Calu3 (cell line): ENCODE data around the gene STPG4. TPM values are rescaled to one million over a fixed set of nuclear protein-coding genes. Genes with fewer than 3 reads are reported as not detected.

ENCODE experiments used
- Bru-seq: library from RNA; stranded (reverse); fragments of 400-500 nt; gene quantifications from one replicate; lab custom pipeline; 2021; lab: Mats Ljungman, UMichigan
- BruChase-seq, 2 experiments: library from RNA; stranded (reverse); fragments of 400-500 nt; gene quantifications; one replicate each; lab custom pipeline; 2021; lab: Mats Ljungman, UMichigan
- BruUV-seq: library from RNA; stranded (reverse); fragments of 400-500 nt; replicated peaks from 2 replicates; lab custom pipeline; 2021; lab: Mats Ljungman, UMichigan
- CTCF ChIA-PET: fragments of 300-600 bp; sonication (Branson Sonifier 250); formaldehyde crosslinking; loops from one replicate; lab custom pipeline; 2022; ENCODE audit warnings: antibody characterized with exemption; lab: Charles Lee
- DNase-seq: peaks from one replicate; pipeline ENCODE4 v3.0.0; 2022
- H3K27ac Mint-ChIP-seq: one replicate; pipeline ENCODE4 v1.8.0; 2022; ENCODE audit warnings: mixed read lengths; ENCODE audit not compliant: unreplicated experiment
- H3K27me3 Mint-ChIP-seq: one replicate; pipeline ENCODE4 v1.8.0; 2022; ENCODE audit warnings: mixed read lengths; ENCODE audit not compliant: unreplicated experiment
- H3K36me3 Mint-ChIP-seq: one replicate; pipeline ENCODE4 v1.8.0; 2022; ENCODE audit warnings: mild to moderate bottlenecking, moderate library complexity, mixed read lengths; ENCODE audit not compliant: insufficient read depth, unreplicated experiment
- H3K4me1 Mint-ChIP-seq: one replicate; pipeline ENCODE4 v1.8.0; 2022; ENCODE audit warnings: mild to moderate bottlenecking, low read depth, mixed read lengths; ENCODE audit not compliant: unreplicated experiment
- H3K4me3 Mint-ChIP-seq: one replicate; pipeline ENCODE4 v1.8.0; 2022; ENCODE audit warnings: mild to moderate bottlenecking, low read depth, moderate library complexity, mixed read lengths; ENCODE audit not compliant: unreplicated experiment
- H3K9me3 Mint-ChIP-seq: one replicate; pipeline ENCODE4 v1.8.0; 2022; ENCODE audit warnings: low read depth, mixed read lengths; ENCODE audit not compliant: unreplicated experiment
- CTCF ChIP-seq: fragments of 200-600 bp; IDR thresholded peaks from one replicate; pipeline ENCODE4 v1.8.0; 2022; ENCODE audit warnings: antibody characterized with exemption; ENCODE audit not compliant: unreplicated experiment
- intact Hi-C: fragments of 100-400 bp; cut with micrococcal nuclease; formaldehyde crosslinking; loops from one replicate; pipeline ENCODE4 v1.10.0; 2022; ENCODE audit not compliant: unreplicated experiment
- long read RNA-seq: library from polyadenylated mRNA; stranded (forward); transcript quantifications from one replicate; pipeline ENCODE4 v2.0.0, GENCODE V29; 2022
- total RNA-seq: library from RNA; stranded (reverse); gene quantifications from 2 replicates; pipeline ENCODE4 v1.2.3, GENCODE V29; 2022

STPG4 gene, protein sequence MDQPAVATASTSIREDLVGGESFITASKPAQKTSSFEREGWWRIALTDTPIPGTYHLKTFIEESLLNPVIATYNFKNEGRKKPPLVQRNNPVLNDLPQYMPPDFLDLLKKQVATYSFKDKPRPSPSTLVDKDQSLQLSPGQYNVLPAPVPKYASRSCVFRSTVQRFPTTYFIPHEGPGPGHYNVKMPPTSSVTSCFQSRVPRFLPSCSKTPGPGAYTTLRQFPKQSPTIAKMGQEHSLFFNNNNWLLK
- total RNA-seq (12.7 and 14.4 TPM in 2 replicates), Bru-seq, nascent RNA (percentile 60 among the genes with signal in this experiment), BruChase-seq, experiment 1, labeled RNA remaining after a 6-hour chase (percentile 66 among the genes with signal in this experiment), BruChase-seq, experiment 2, labeled RNA remaining after a 2-hour chase (percentile 57 among the genes with signal in this experiment)
- long read RNA-seq, partial matches to known transcripts: 0 of 10 reads
- long read RNA-seq, other reads (novel, unspliced or antisense): 10 of 10 reads

DNA sequence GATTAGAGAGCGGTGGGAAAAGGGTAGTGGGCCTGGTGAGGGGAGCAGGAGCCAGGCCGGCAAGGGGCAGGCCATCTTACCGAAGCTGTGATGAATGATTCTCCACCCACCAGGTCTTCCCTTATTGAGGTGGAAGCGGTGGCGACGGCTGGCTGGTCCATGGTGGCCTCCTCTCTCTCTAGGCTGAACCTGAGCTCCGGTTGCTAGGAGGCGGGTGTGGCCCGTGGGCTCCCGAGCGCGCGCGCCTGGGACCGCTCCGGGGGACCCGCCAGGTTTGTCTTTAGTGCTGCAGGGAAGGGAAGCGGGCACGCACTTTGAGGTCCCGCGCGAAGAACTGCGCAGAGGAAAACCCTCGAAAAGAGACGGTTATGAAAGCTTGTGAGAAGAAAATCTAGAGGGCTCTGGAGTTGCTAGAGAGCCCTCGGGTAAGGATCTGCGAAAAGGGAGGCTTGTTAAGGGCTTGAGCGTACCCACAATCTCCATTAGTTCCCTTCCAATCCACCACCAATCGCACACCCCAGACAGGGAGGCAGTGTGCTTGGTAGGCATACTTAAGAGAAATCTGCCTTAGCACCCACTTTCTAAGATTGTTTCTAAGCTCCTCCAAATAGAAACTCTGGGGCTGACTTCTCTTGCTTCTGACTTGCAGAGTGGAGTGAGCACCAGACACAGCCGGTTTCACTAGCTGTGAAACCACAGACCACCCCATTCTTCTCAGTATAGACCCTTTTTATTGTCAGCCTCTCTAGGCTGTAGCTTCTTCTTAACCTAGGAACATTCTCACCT is at the start of gene STPG4:
Gene STPG4, minus strand, starts transcription at position 218 of the 786 bp plus-strand sequence. Its CDS starts 57 bp downstream, at position 161.
- H3K4me1 Mint-ChIP-seq: peaks cover 18% of the 10 kb centered on the region
- BruUV-seq: no TSS peak
- no peak for TF ChIP-seq CTCF

DNA sequence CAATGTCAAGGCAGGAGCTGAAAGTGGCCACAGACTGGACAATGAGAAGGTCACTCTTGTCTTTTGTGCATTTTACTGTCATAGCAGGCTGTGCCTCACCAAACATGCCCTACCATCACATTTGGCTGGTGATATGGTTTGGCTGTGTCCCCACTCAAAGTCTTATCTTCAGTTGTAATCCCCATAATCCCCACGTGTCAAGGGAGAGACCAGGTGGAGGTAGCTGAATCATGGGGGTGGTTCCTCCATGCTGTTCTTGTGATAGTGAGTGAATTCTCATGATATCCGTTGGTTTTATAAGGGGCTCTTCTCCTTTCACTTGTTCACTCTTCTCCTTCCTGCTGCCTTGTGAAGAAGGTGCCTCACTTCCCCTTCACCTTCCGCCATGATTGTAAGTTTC is 49.6 kb upstream of the STPG4 start:
- Mint-ChIP-seq H3K4me1 (peaks cover 58% of the 10 kb centered on the region), H3K4me3 (no peak overlapping the region), H3K27ac (no peak overlapping the region), H3K9me3 (peaks cover 6% of the 10 kb centered on the region), H3K27me3 (no peaks in the 10 kb centered on the region), H3K36me3 (peaks cover 6% of the 10 kb centered on the region)
- intact Hi-C loops: no loop called here
- no TSS peak for BruUV-seq
- no peak for DNase-seq
- TF ChIP-seq CTCF: no peak
- CTCF ChIA-PET: no interaction called here

More for the DNA sequence above, at the start of gene STPG4:
- H3K36me3 Mint-ChIP-seq: peaks cover 57% of the 10 kb centered on the region
- no peak for DNase-seq
- no peak within 1 kb of the TSS for H3K4me3 Mint-ChIP-seq
- H3K9me3 Mint-ChIP-seq: peaks cover 2% of the 10 kb centered on the region
- CTCF ChIA-PET: no interaction called here
- no peaks in the 10 kb centered on the region for H3K27me3 Mint-ChIP-seq
- intact Hi-C loops: no loop called here
- H3K27ac Mint-ChIP-seq: peak within 1 kb of the TSS; percentile 59

DNA sequence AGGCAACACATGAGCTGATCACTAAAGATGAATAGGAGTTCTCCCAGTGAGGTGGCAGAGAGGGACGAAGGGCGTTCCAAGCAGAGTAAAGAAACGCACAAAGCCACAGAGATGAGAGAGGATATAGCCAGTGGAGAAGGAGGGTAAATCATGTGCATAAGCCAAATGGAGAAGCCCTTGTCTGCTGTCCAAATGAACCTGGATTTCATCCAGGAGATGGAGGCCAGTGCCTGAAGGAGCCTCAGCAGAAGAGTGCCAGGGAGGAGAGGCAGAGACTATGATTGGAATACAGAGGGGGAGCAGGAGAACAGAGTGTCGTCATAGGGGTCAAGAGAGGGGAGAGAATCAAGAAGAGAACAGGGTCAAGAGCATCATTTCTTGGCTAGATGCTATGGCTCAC is 48.9 kb upstream of the STPG4 start:
- CTCF ChIA-PET: no interaction called here
- peaks cover 6% of the 10 kb centered on the region for H3K9me3 Mint-ChIP-seq
- H3K4me3 Mint-ChIP-seq: no peak overlapping the region
- H3K4me1 Mint-ChIP-seq: peaks cover 58% of the 10 kb centered on the region
- no TSS peak for BruUV-seq
- intact Hi-C loops: no loop called here
- no peak for TF ChIP-seq CTCF
- peaks cover 4% of the 10 kb centered on the region for H3K36me3 Mint-ChIP-seq
- H3K27me3 Mint-ChIP-seq: no peaks in the 10 kb centered on the region
- H3K27ac Mint-ChIP-seq: no peak overlapping the region
- no peak for DNase-seq

GRCh38 chr2:47201224-47201623 is 46.1 kb upstream of the STPG4 start:
- Mint-ChIP-seq H3K27ac (peak overlapping the region; percentile 60), H3K4me3 (no peak overlapping the region), H3K9me3 (peaks cover 4% of the 10 kb centered on the region), H3K36me3 (no peaks in the 10 kb centered on the region), H3K4me1 (peaks cover 54% of the 10 kb centered on the region), H3K27me3 (no peaks in the 10 kb centered on the region)
- no TSS peak for BruUV-seq
- no peak for TF ChIP-seq CTCF
- CTCF ChIA-PET: interaction anchor here (0.5 kb wide), 1 partner anchor 593 kb away, joined by 3 read pairs; no protein-coding TSS in a partner anchor
- intact Hi-C loops: no loop called here
- no peak for DNase-seq
